ENCODE results near the gene ADAMTS12.

DNA sequence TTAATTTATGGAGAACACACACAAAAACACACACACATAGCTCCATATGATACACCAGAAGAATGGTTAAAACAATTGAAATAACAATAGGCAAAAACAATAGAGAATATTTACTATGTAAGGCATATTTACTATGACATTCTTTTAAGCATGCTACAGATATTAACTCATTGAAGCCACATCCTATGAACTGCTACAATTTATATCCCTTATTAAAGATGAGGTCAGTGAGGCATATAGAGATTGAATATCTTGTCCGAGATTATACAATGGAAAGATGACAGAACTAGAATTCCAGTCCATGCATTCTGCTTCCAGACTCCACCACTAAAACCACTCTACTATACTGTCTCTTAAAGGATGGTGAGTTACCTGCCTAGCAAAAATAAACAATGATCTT lies 60.7 kb downstream of the ADAMTS12 start:
- TF ChIP-seq, protein P1, sequence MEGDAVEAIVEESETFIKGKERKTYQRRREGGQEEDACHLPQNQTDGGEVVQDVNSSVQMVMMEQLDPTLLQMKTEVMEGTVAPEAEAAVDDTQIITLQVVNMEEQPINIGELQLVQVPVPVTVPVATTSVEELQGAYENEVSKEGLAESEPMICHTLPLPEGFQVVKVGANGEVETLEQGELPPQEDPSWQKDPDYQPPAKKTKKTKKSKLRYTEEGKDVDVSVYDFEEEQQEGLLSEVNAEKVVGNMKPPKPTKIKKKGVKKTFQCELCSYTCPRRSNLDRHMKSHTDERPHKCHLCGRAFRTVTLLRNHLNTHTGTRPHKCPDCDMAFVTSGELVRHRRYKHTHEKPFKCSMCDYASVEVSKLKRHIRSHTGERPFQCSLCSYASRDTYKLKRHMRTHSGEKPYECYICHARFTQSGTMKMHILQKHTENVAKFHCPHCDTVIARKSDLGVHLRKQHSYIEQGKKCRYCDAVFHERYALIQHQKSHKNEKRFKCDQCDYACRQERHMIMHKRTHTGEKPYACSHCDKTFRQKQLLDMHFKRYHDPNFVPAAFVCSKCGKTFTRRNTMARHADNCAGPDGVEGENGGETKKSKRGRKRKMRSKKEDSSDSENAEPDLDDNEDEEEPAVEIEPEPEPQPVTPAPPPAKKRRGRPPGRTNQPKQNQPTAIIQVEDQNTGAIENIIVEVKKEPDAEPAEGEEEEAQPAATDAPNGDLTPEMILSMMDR (conservative IDR thresholded peaks at IDR 0.05 in 1 of 2, IDR thresholded peaks at IDR 0.05 in 1 of 2; ENCODE audit: extremely low read depth in 1 of 2, insufficient read depth in 1 of 2, low read depth in 1 of 2, low read length in 2 of 2) = no peak
- TF ChIP-seq EZH2 (IDR thresholded peaks at IDR 0.05; ENCODE audit: borderline replicate concordance, low read length) = no peak
